Right lobe of liver (tissue), 4 donors: Measurements from ENCODE around the gene UACA.

ENCODE experiments used
- POLR2A ChIP-seq: fragments of 450-650 bp; IDR thresholded peaks from one replicate; pipeline ENCODE4 v1.6.1; 2017; ENCODE audit warnings: antibody characterized with exemption, mild to moderate bottlenecking
- TF ChIP-seq, protein P1 (sequence below), 4 donors: fragments of 200-600 bp in 3 of 4; fragments of 450-650 bp in 1 of 4; IDR thresholded peaks; one replicate each; pipeline versions ENCODE4 v1.5.1 to v1.8.0; 2016 to 2022; ENCODE audit warnings: antibody characterized with exemption in 4 of 4, mild to moderate bottlenecking in 2 of 4
- donor health status: DM: no; HTN: no; CAD: no.
- donor health status: DM: no; HTN: no; CAD: no.
- donor health status: DM: no; HTN: yes; CAD: no.

DNA sequence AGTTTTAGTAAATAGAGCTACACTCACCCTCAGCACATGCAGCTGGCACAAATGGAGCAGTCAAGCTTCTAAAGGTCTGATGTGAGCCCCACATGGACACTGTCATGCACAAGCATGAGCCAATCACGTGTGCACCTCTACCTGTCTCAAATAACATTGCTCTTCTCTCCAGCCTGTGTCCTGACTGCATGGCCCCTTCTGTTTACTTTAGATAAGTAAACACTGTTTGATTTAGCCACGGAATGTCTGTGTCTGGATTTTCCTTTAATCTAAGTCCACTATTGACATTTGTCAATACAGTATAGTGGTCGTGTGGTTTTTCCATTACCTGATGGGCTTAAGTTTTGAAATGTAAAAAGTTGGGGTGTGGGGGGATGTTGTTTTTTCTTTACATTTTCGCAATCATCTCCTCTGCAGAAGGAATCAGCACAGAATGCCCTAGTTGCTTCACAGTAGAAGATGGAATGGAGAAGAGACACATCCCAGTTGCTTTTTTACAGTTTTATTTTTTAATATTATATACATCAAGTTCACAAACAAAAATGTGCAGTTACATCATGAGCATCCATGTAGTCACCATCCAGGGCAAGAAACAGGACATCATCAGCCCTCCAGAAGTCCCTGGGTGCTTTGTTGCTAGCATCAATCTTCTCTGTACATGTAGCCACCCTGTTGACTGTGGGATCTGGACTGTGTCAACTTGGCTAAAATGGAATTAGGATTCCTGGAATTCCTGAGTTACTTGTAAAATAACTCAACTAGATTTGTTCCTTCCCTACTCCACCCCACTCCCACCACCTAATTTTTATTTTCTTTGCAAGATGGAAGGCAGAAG lies 146.1 kb downstream of the UACA start:
- TF ChIP-seq POLR2A = no peak
- TF ChIP-seq, protein P1, sequence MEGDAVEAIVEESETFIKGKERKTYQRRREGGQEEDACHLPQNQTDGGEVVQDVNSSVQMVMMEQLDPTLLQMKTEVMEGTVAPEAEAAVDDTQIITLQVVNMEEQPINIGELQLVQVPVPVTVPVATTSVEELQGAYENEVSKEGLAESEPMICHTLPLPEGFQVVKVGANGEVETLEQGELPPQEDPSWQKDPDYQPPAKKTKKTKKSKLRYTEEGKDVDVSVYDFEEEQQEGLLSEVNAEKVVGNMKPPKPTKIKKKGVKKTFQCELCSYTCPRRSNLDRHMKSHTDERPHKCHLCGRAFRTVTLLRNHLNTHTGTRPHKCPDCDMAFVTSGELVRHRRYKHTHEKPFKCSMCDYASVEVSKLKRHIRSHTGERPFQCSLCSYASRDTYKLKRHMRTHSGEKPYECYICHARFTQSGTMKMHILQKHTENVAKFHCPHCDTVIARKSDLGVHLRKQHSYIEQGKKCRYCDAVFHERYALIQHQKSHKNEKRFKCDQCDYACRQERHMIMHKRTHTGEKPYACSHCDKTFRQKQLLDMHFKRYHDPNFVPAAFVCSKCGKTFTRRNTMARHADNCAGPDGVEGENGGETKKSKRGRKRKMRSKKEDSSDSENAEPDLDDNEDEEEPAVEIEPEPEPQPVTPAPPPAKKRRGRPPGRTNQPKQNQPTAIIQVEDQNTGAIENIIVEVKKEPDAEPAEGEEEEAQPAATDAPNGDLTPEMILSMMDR (IDR thresholded peaks at IDR 0.05) = no peak
